Neural crest cell (in vitro differentiated cells): ENCODE data around the gene GALNT16. TPM values are rescaled to one million over a fixed set of nuclear protein-coding genes. Genes with fewer than 3 reads are reported as not detected.

ENCODE experiments used
- DNase-seq: peaks from one replicate; pipeline ENCODE4 v3.0.0; 2021; ENCODE audit warnings: low read depth, mixed read lengths, low spot score
- H3K27ac Mint-ChIP-seq: one replicate; pipeline ENCODE4 v1.8.0; 2021; ENCODE audit warnings: mild to moderate bottlenecking, mixed read lengths; ENCODE audit not compliant: unreplicated experiment
- H3K27me3 Mint-ChIP-seq: 2 replicates; pipeline ENCODE4 v1.8.0; 2021; ENCODE audit warnings: low read depth, mild to moderate bottlenecking, mixed read lengths
- H3K36me3 Mint-ChIP-seq: 2 replicates; pipeline ENCODE4 v1.8.0; 2021; ENCODE audit warnings: low read depth, mild to moderate bottlenecking, mixed read lengths
- H3K4me1 Mint-ChIP-seq: 2 replicates; pipeline ENCODE4 v1.8.0; 2021; ENCODE audit warnings: mixed read lengths
- H3K4me3 Mint-ChIP-seq: one replicate; pipeline ENCODE4 v1.8.0; 2021; ENCODE audit warnings: mild to moderate bottlenecking, mixed read lengths
- H3K9me3 Mint-ChIP-seq: 2 replicates; pipeline ENCODE4 v1.8.0; 2021; ENCODE audit warnings: mixed read lengths
- total RNA-seq: library from RNA; stranded (reverse); gene quantifications from 2 replicates; pipeline ENCODE4 v1.2.1, GENCODE V29; 2021
- TF ChIP-seq, protein P1 (sequence below): fragments of 200-600 bp; sonication (generic); conservative IDR thresholded peaks from 2 replicates; pipeline ENCODE4 v1.5.0; 2021; ENCODE audit warnings: antibody characterized with exemption, mild to moderate bottlenecking

GALNT16 gene
- total RNA-seq, 1 donor from 2014 or later = 20.1 TPM

DNA sequence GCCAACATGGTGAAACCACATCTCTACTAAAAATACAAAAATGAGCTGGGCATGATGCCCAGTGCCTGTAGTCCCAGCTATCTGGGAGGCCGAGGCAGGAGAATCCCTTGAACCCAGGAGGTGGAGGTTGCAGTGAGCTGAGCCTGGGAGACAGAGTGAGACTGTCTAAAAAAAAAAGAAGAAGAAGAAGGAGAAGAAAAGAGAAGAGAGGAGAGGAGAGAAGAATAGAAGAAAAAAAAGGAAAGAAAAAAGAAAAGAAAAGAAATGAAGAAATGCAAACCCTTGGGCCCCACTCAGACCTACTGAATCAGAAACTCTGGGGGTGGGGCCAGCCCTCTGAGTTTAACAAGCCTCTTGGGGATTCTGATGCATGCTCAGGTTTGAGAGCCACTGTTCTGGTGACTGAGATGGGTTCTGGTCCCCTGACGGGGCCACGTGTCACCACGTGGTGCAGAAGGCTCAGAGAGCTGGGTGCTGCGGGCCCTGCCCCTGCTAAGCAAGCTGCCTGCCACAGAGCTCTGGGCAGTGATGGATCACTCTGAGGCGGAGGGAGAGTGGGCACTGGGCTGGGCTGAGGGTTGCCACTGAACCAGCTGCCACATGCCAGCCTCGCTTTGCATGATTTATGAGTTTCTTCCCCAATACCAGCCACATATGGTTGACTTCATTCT lies 100.6 kb downstream of the GALNT16 start:
- H3K9me3 Mint-ChIP-seq = no peaks in the 10 kb centered on the region
- H3K27me3 Mint-ChIP-seq = no peaks in the 10 kb centered on the region
- H3K27ac Mint-ChIP-seq = no peak overlapping the region
- no peak for DNase-seq
- no peaks in the 10 kb centered on the region for H3K36me3 Mint-ChIP-seq
- H3K4me1 Mint-ChIP-seq = peaks cover 22% of the 10 kb centered on the region
- H3K4me3 Mint-ChIP-seq = no peak overlapping the region
- TF ChIP-seq, protein P1, sequence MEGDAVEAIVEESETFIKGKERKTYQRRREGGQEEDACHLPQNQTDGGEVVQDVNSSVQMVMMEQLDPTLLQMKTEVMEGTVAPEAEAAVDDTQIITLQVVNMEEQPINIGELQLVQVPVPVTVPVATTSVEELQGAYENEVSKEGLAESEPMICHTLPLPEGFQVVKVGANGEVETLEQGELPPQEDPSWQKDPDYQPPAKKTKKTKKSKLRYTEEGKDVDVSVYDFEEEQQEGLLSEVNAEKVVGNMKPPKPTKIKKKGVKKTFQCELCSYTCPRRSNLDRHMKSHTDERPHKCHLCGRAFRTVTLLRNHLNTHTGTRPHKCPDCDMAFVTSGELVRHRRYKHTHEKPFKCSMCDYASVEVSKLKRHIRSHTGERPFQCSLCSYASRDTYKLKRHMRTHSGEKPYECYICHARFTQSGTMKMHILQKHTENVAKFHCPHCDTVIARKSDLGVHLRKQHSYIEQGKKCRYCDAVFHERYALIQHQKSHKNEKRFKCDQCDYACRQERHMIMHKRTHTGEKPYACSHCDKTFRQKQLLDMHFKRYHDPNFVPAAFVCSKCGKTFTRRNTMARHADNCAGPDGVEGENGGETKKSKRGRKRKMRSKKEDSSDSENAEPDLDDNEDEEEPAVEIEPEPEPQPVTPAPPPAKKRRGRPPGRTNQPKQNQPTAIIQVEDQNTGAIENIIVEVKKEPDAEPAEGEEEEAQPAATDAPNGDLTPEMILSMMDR = no peak

DNA sequence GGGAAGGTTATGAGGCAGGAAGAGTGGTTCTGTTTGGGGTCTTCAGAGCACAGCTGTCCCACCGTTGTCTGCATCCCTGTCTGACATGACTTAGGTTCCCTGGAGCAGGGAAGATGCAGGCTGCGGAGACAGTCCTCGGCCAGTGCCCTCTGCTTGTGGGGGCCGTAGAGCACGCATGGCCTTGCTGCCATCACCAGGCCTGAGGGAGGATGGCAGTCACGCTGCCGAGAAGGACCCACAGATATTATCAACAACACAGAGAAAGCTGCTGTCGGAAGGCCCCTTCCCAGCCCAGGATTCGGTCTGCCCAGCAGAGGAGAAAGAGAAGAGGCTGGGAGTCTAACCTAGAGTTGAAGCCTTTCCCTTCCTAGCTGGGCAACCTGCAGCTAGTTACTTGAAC lies 103.1 kb downstream of the GALNT16 start:
- Mint-ChIP-seq H3K4me1 (peaks cover 22% of the 10 kb centered on the region), H3K27ac (peak overlapping the region; percentile 38), H3K9me3 (no peaks in the 10 kb centered on the region), H3K4me3 (no peak overlapping the region), H3K27me3 (no peaks in the 10 kb centered on the region), H3K36me3 (peaks cover 2% of the 10 kb centered on the region)
- DNase-seq = peak; percentile 13
- TF ChIP-seq, protein P1 = peak; percentile 47

DNA sequence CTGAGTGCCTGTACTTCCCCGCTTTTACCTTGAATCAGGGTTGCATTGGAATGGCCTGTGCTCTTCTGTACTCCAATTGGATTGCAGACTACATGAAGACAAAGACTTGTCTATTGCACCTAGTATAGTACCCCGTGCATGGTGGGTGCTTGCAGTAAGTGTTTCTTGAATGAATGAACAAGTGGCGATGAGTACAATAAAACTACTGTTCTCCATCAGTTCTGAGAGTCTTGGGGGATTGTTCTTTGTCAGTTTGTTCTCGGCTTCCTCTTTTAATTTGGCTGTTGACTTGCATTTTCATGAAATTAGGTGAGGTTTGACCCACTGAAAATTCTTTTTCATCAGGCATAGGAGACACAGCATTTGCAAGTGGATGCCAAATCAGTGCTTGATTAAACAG lies 104.0 kb downstream of the GALNT16 start:
- Mint-ChIP-seq H3K4me1 (peaks cover 22% of the 10 kb centered on the region), H3K27me3 (no peaks in the 10 kb centered on the region), H3K36me3 (peaks cover 4% of the 10 kb centered on the region), H3K27ac (peak overlapping the region; percentile 2), H3K4me3 (no peak overlapping the region), H3K9me3 (no peaks in the 10 kb centered on the region)
- no peak for DNase-seq
- TF ChIP-seq, protein P1 = no peak

DNA sequence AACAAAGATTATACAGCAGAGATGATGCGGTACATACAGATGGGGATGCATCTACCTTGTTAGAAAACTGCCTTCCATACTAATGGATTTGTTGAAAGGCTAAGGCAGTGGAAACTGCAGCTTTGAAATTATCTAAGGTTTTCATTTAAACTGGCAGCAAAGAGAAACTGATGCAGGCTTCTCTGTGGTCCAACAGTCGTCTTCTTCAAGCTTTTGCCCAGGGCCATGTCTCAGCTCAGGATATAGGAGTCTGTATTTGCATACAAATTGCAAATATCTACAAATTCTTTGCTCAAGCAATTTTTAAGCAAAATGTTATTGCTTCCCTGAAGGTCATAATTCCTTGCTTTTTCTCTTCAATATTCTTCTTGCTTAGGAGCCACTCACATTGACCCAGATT lies 104.4 kb downstream of the GALNT16 start:
- H3K4me1 Mint-ChIP-seq = peaks cover 22% of the 10 kb centered on the region
- no peak overlapping the region for H3K27ac Mint-ChIP-seq
- no peaks in the 10 kb centered on the region for H3K9me3 Mint-ChIP-seq
- H3K36me3 Mint-ChIP-seq = peaks cover 5% of the 10 kb centered on the region
- no peak for DNase-seq
- no peak overlapping the region for H3K4me3 Mint-ChIP-seq
- no peaks in the 10 kb centered on the region for H3K27me3 Mint-ChIP-seq
- TF ChIP-seq, protein P1 = no peak

DNA sequence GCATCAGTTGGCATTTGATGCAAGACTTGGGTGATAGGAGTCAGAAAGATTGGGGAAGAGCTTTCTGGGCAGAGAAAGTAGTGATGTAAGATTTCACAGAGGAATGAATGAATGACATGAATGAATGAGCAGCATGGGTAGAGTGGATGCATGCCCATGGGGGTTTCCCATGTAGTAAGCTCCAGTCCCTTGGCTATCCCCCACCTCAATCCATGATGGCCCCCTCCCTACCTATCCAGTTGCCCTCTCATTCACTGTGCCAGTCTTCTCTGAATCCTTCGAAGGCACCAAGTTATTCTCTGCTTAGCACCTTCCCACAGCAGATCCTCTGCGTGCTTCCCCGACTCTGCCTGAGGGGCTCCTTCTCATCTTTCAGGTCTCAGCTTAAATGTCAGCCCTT lies 106.1 kb downstream of the GALNT16 start:
- no peaks in the 10 kb centered on the region for H3K9me3 Mint-ChIP-seq
- H3K27ac Mint-ChIP-seq = no peak overlapping the region
- H3K4me3 Mint-ChIP-seq = no peak overlapping the region
- no peak for DNase-seq
- peaks cover 20% of the 10 kb centered on the region for H3K4me1 Mint-ChIP-seq
- H3K27me3 Mint-ChIP-seq = no peaks in the 10 kb centered on the region
- TF ChIP-seq, protein P1 = no peak
- peaks cover 5% of the 10 kb centered on the region for H3K36me3 Mint-ChIP-seq
